Measurements from ENCODE around the gene NR6A1. TPM values are rescaled to one million over a fixed set of nuclear protein-coding genes. Genes with fewer than 3 reads are reported as not detected.

Gene NR6A1
- total and polyA plus RNA-seq, 11 donors, result 0.65 to 5.7 (median 1.6) TPM

- Histone ChIP-seq H3K27me3 (no peaks in the 10 kb centered on the region), H3K36me3 (peaks cover 0 to 13% (median 0%) of the 10 kb centered on the region in 9 donors), H3K4me1 (peaks cover 0 to 54% (median 41%) of the 10 kb centered on the region in 12 donors), H3K4me3 (no peak overlapping the region), H3K9me3 (no peaks in the 10 kb centered on the region), H3K27ac (peak overlapping the region in 8 of 12 donors; percentile 15 to 54 (median 22))
- 62 to 75% (median 66%) methylated on average over 9 of the region's 9 CpGs for WGBS, 4 donors
- intact Hi-C loops (cut with DNase I), result no loop called here
- DNase-seq (peak in 1 of 5 donors; percentile 58), ATAC-seq (peak in 1 of 4 donors; percentile 8)
- TF ChIP-seq, protein P1, sequence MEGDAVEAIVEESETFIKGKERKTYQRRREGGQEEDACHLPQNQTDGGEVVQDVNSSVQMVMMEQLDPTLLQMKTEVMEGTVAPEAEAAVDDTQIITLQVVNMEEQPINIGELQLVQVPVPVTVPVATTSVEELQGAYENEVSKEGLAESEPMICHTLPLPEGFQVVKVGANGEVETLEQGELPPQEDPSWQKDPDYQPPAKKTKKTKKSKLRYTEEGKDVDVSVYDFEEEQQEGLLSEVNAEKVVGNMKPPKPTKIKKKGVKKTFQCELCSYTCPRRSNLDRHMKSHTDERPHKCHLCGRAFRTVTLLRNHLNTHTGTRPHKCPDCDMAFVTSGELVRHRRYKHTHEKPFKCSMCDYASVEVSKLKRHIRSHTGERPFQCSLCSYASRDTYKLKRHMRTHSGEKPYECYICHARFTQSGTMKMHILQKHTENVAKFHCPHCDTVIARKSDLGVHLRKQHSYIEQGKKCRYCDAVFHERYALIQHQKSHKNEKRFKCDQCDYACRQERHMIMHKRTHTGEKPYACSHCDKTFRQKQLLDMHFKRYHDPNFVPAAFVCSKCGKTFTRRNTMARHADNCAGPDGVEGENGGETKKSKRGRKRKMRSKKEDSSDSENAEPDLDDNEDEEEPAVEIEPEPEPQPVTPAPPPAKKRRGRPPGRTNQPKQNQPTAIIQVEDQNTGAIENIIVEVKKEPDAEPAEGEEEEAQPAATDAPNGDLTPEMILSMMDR (IDR thresholded peaks at IDR 0.05), result no peak
- TF ChIP-seq POLR2A (IDR thresholded peaks at IDR 0.05), result no peak
Measured at GRCh38 chr9:124793015-124793541, 22.0 kb upstream of the NR6A1 start.

- Histone ChIP-seq H3K4me3 (no peak overlapping the region), H3K36me3 (peaks cover 0 to 18% (median 0%) of the 10 kb centered on the region in 9 donors), H3K27ac (peak overlapping the region in 8 of 12 donors; percentile 15 to 54 (median 22)), H3K9me3 (no peaks in the 10 kb centered on the region), H3K27me3 (no peaks in the 10 kb centered on the region), H3K4me1 (peaks cover 0 to 48% (median 35%) of the 10 kb centered on the region in 12 donors)
- intact Hi-C loops (cut with DNase I), result no loop called here
- no peak for TF ChIP-seq POLR2A (IDR thresholded peaks at IDR 0.05)
- TF ChIP-seq, protein P1 (IDR thresholded peaks at IDR 0.05), result no peak
- ATAC-seq, result no peak
- DNase-seq, result peak in 1 of 5 donors; percentile 30
- 79 to 92% (median 80%) methylated on average over 6 to 8 of the region's 8 CpGs for WGBS, 4 donors
Measured at GRCh38 chr9:124792257-124793014, 21.3 kb upstream of the NR6A1 start.

DNA sequence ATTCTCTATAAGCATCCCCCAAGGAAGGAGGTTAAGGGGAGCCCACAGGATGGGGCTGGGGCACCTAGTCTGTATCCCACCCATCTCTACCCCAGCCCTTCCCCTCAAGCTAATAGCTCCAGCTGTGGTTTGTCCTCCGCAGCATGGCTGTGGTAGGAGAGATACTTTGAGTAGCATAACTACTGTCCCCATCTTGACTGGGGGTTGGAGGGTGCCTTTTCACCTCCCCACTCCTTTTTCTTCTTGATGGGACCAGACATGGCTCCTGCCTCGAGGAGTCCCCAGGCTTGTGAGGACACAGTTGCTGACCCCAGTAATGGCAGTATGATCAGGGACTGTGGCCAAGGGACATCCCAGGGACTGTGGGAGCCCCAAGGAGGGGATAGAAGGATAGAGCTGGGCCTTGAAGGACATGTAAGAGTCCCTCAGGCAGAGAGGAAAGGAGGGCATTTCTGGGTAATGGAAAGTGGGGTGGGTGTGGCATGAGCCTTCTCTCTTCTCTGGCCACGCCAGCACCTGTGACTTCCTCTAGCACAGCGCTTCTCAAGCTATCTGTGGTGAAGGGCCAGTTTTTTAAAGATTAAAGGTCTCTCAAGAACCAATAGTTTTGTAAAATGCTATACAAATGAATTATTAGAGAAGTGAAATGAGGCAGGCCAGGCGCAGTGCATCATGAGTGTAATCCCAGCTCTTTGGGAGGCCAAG is 19.8 kb upstream of the NR6A1 start:
- 87 to 92% (median 90%) methylated on average over 5 of the region's 5 CpGs for WGBS, 4 donors
- DNase-seq (peak in 1 of 5 donors; percentile 7), ATAC-seq (no peak)
- no peak overlapping the region for H3K4me3 ChIP-seq
- H3K4me1 ChIP-seq, result peaks cover 0 to 33% (median 20%) of the 10 kb centered on the region in 12 donors
- no peaks in the 10 kb centered on the region for H3K27me3 ChIP-seq
- H3K36me3 ChIP-seq, result peaks cover 0 to 25% (median 0%) of the 10 kb centered on the region in 9 donors
- no peak for TF ChIP-seq POLR2A (IDR thresholded peaks at IDR 0.05)
- TF ChIP-seq, protein P1 (IDR thresholded peaks at IDR 0.05), result no peak
- no peaks in the 10 kb centered on the region for H3K9me3 ChIP-seq
- H3K27ac ChIP-seq, result no peak overlapping the region
- intact Hi-C loops (cut with DNase I), result no loop called here

DNA sequence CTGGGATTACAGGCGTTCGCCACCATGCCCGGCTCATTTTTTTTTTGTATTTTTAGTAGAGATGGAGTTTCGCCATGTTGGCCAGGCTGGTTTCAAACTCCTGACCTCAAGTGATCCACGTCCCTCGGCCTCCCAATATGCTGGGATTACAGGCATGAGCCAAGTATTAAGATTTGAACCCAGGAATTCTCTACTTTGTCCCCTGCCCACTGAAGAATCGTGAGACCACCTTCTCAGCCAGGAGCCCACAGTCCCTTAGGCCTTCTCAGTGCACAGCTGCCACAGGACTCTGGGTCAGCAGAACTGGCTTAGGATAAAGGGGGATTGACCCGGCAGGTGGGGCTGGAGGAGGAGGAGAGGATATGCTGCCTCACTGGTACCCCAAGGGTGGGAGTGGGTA is 19.2 kb upstream of the NR6A1 start:
- Histone ChIP-seq H3K36me3 (peaks cover 0 to 25% (median 0%) of the 10 kb centered on the region in 9 donors), H3K4me3 (no peak overlapping the region), H3K9me3 (no peaks in the 10 kb centered on the region), H3K27me3 (no peaks in the 10 kb centered on the region), H3K4me1 (peaks cover 0 to 27% (median 14%) of the 10 kb centered on the region in 12 donors), H3K27ac (no peak overlapping the region)
- TF ChIP-seq, protein P1 (IDR thresholded peaks at IDR 0.05), result no peak
- no peak for TF ChIP-seq POLR2A (IDR thresholded peaks at IDR 0.05)
- 83 to 94% (median 94%) methylated on average over 8 of the region's 8 CpGs for WGBS, 4 donors
- peak in 1 of 5 donors; percentile 9 for DNase-seq
- intact Hi-C loops (cut with DNase I), result no loop called here
- no peak for ATAC-seq
